HUES48 (cell line): ENCODE results near the gene TRPM4.
"Not testable (repeated sequence)": the region's sequence is repeated elsewhere in the genome, so short reads cannot be mapped to it uniquely, and the experiment has no call there.

ENCODE experiments used
- H3K27ac ChIP-seq: one replicate; pipeline ENCODE4 v1.7.0; 2013; ENCODE audit warnings: low read depth, low read length, inconsistent platforms
- H3K27me3 ChIP-seq: 2 replicates; pipeline ENCODE4 v1.6.1; 2013; ENCODE audit warnings: mild to moderate bottlenecking, low read length; ENCODE audit not compliant: control insufficient read depth, insufficient read depth
- H3K36me3 ChIP-seq: 2 replicates; pipeline ENCODE4 v1.6.1; 2013; ENCODE audit warnings: low read length; ENCODE audit not compliant: control insufficient read depth, insufficient read depth
- H3K4me1 ChIP-seq: 2 replicates; pipeline ENCODE4 v1.6.1; 2013; ENCODE audit warnings: mild to moderate bottlenecking, low read length; ENCODE audit not compliant: control insufficient read depth, insufficient read depth
- H3K4me3 ChIP-seq: 2 replicates; pipeline ENCODE4 v1.5.1; 2013; ENCODE audit warnings: mild to moderate bottlenecking, low read depth, low read length
- H3K9ac ChIP-seq: 2 replicates; pipeline ENCODE4 v1.6.1; 2013; ENCODE audit warnings: mild to moderate bottlenecking, low read depth, low read length, moderate library complexity
- H3K9me3 ChIP-seq: 2 replicates; pipeline ENCODE4 v1.6.1; 2013; ENCODE audit warnings: low read length; ENCODE audit not compliant: control insufficient read depth, insufficient read depth

The TRPM4 gene

GRCh38 chr19:49216071-49216470 lies 58.5 kb downstream of the TRPM4 start:
- Histone ChIP-seq H3K4me1 (no peaks in the 10 kb centered on the region), H3K36me3 (no peaks in the 10 kb centered on the region), H3K9ac (no peak overlapping the region), H3K4me3 (no peak overlapping the region), H3K9me3 (no peaks in the 10 kb centered on the region), H3K27ac (no peak overlapping the region), H3K27me3 (no peaks in the 10 kb centered on the region)

- no peak overlapping the region for H3K27ac ChIP-seq
- H3K9me3 ChIP-seq = no peaks in the 10 kb centered on the region
- H3K4me1 ChIP-seq = no peaks in the 10 kb centered on the region
- no peaks in the 10 kb centered on the region for H3K27me3 ChIP-seq
- H3K9ac ChIP-seq = no peak overlapping the region
- no peak overlapping the region for H3K4me3 ChIP-seq
- H3K36me3 ChIP-seq = no peaks in the 10 kb centered on the region
Observed at GRCh38 chr19:49217382-49217781, 59.8 kb downstream of the TRPM4 start.

DNA sequence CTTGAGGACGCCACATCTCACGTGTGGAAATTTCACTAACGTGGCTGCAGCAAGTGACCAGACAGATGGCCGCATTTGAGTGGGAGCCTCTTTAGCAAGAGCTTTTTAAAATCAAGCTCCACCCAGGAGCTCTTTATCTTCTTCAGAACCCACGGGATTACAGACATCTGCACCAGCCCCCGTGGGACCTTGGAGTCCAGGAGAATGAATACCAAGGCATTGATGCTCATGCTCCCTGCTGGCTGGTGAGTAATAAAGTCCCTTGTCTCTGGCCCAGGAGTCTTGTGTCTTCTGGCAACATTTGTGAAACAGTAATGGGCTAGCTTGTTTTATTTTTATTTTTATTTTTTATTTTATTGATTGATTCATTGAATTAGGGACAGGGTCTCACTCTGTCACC lies 64.4 kb downstream of the TRPM4 start:
- no peak overlapping the region for H3K4me3 ChIP-seq
- no peaks in the 10 kb centered on the region for H3K27me3 ChIP-seq
- no peaks in the 10 kb centered on the region for H3K9me3 ChIP-seq
- H3K4me1 ChIP-seq = no peaks in the 10 kb centered on the region
- no peak overlapping the region for H3K9ac ChIP-seq
- no peaks in the 10 kb centered on the region for H3K36me3 ChIP-seq
- no peak overlapping the region for H3K27ac ChIP-seq

DNA sequence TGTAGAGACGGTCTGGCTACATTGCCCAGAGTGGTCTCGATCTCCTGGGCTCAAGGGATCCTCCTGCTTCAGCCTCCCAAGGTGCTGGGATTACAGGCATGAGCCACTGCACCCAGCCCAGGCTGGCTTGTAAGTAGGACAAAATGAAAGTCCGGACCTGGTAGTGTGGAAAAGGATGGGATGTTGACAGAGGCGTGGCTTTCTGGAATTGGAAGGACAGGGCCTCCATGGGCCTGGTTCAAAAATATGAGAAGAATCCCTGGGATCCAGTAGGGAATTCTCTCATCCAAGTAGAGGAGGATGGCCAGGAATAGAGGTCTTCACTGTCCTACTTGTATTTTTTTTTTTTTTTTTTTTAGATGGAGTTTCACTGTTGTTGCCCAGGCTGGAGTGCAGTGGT lies 64.9 kb downstream of the TRPM4 start:
- Histone ChIP-seq H3K4me1 (no peaks in the 10 kb centered on the region), H3K27me3 (no peaks in the 10 kb centered on the region), H3K4me3 (no peak overlapping the region), H3K27ac (no peak overlapping the region), H3K9ac (no peak overlapping the region), H3K9me3 (no peaks in the 10 kb centered on the region), H3K36me3 (no peaks in the 10 kb centered on the region)

GRCh38 chr19:49223472-49223871 lies 65.9 kb downstream of the TRPM4 start:
- no peaks in the 10 kb centered on the region for H3K4me1 ChIP-seq
- no peaks in the 10 kb centered on the region for H3K27me3 ChIP-seq
- no peak overlapping the region for H3K4me3 ChIP-seq
- no peak overlapping the region for H3K9ac ChIP-seq
- H3K9me3 ChIP-seq = no peaks in the 10 kb centered on the region
- no peak overlapping the region for H3K27ac ChIP-seq
- no peaks in the 10 kb centered on the region for H3K36me3 ChIP-seq

DNA sequence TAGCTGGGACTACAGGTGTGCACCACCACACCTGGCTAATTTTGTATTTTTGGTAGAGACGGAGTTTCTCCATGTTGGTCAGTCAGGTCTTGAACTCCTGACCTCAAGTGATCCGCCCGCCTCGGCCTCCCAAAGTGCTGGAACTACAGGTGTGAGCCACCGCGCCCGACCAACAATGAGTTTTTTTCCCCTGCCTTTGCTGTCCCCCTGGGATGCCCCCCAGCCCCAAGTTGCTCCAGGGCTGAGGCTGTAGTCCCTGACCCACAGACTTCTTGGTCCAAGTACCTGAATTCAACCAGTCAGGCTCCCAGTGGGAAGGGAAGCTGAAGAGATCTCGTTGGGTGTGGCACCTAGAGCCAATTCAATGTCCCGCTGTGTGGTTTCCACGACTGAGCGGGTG lies 66.8 kb downstream of the TRPM4 start:
- not testable (repeated sequence) for H3K27me3 ChIP-seq, H3K9ac ChIP-seq, H3K4me3 ChIP-seq, H3K4me1 ChIP-seq, H3K36me3 ChIP-seq, H3K9me3 ChIP-seq, H3K27ac ChIP-seq

DNA sequence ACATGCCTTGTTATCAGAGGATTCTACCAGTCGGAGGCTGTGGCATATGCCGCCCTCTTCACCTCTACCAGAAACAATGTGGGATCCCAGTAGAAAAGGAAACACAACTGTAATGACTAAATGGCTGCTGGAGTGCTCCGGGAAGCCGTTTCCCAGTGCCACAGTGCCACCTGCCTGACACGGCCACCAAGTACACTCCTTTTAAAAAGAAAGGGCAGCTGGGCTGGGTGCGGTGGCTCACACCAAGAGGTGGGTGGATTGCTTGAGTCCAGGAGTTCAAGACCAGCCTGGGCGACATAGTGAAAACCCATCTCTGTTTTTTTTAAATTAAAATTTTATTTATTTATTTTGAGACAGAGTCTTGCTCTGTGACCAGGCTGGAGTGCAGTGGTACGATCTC lies 67.3 kb downstream of the TRPM4 start:
- Histone ChIP-seq H3K9ac (no peak overlapping the region), H3K4me1 (no peaks in the 10 kb centered on the region), H3K4me3 (no peak overlapping the region), H3K36me3 (no peaks in the 10 kb centered on the region), H3K9me3 (no peaks in the 10 kb centered on the region), H3K27me3 (no peaks in the 10 kb centered on the region), H3K27ac (no peak overlapping the region)

DNA sequence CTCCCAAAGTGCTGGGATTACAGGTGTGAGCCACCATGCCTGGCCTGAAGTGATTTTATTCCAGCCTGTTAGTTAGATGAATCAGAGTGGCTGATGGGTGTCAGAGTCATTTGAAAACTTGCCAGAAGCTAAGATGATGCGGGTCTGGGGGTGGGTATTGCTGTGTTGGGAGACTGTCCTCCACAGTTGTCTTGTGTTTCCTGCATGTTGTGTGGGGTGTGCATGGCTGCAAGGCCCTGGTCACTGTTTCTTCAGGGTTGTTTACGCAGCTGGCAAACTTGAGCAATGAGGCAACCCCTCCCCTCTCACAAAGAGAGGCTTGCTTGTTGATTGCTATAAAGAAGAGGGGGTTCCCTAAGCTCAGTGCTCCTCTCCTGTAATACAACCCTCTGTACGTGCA lies 71.8 kb downstream of the TRPM4 start:
- H3K4me3 ChIP-seq = no peak overlapping the region
- no peaks in the 10 kb centered on the region for H3K36me3 ChIP-seq
- no peak overlapping the region for H3K27ac ChIP-seq
- H3K27me3 ChIP-seq = no peaks in the 10 kb centered on the region
- H3K4me1 ChIP-seq = no peaks in the 10 kb centered on the region
- no peak overlapping the region for H3K9ac ChIP-seq
- H3K9me3 ChIP-seq = no peaks in the 10 kb centered on the region

GRCh38 chr19:49231389-49231788 lies 73.8 kb downstream of the TRPM4 start:
- no peaks in the 10 kb centered on the region for H3K36me3 ChIP-seq
- H3K9me3 ChIP-seq = no peaks in the 10 kb centered on the region
- H3K4me1 ChIP-seq = no peaks in the 10 kb centered on the region
- H3K9ac ChIP-seq = no peak overlapping the region
- no peak overlapping the region for H3K27ac ChIP-seq
- H3K4me3 ChIP-seq = no peak overlapping the region
- H3K27me3 ChIP-seq = no peaks in the 10 kb centered on the region

DNA sequence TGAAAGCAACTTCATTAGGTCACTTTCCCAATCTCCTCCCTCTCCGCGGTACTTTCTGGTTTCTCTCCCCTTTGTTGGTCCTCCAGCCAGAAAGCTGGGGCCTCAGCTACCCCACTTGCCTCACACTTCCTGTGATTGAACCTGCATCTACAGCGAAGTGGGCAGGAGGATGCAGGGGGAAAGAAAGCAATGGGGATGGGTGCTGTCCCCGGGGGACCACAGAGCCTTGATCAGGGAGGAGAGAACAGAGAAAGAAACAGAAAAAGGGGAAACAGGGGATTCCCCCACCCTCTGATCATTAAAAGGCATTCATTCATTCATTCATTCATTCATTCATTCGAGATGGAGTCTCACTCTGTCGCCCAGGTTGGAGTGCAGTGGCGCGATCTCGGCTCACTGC lies 74.2 kb downstream of the TRPM4 start:
- no peak overlapping the region for H3K27ac ChIP-seq
- H3K36me3 ChIP-seq = no peaks in the 10 kb centered on the region
- H3K9ac ChIP-seq = no peak overlapping the region
- H3K27me3 ChIP-seq = no peaks in the 10 kb centered on the region
- H3K9me3 ChIP-seq = no peaks in the 10 kb centered on the region
- no peak overlapping the region for H3K4me3 ChIP-seq
- H3K4me1 ChIP-seq = no peaks in the 10 kb centered on the region

GRCh38 chr19:49233163-49233562 lies 75.6 kb downstream of the TRPM4 start:
- Histone ChIP-seq H3K9me3 (no peaks in the 10 kb centered on the region), H3K4me3 (no peak overlapping the region), H3K27me3 (no peaks in the 10 kb centered on the region), H3K27ac (no peak overlapping the region), H3K9ac (no peak overlapping the region), H3K4me1 (no peaks in the 10 kb centered on the region), H3K36me3 (no peaks in the 10 kb centered on the region)

GRCh38 chr19:49241769-49242168 lies 84.2 kb downstream of the TRPM4 start:
- Histone ChIP-seq H3K27me3 (no peaks in the 10 kb centered on the region), H3K27ac (no peak overlapping the region), H3K9me3 (no peaks in the 10 kb centered on the region), H3K36me3 (no peaks in the 10 kb centered on the region), H3K9ac (no peak overlapping the region), H3K4me1 (no peaks in the 10 kb centered on the region), H3K4me3 (no peak overlapping the region)
